HL-60 (cell line): ENCODE measurements around the gene CNRIP1.

ENCODE experiments used
- DNase-seq, 2 experiments: peaks; one replicate each; pipeline ENCODE4 v3.0.0-alpha.2; 2010 to 2020; ENCODE audit warnings: low read depth in 1 of 2, low spot score in 1 of 2
- H3K27ac ChIP-seq: fragments of 250-450 bp; sonication (Bioruptor Pico); replicated peaks from 2 replicates; pipeline ENCODE4 v1.5.1; 2020; ENCODE audit warnings: mild to moderate bottlenecking, moderate library complexity
- H3K27me3 ChIP-seq: fragments of 250-450 bp; sonication (Bioruptor Pico); 2 replicates; pipeline ENCODE4 v1.5.1; 2021; ENCODE audit warnings: mild to moderate bottlenecking, moderate library complexity; ENCODE audit not compliant: insufficient read depth, poor library complexity, severe bottlenecking
- H3K4me3 ChIP-seq: replicated peaks from 2 replicates; pipeline ENCODE4 v1.5.1; 2011; ENCODE audit warnings: mild to moderate bottlenecking, control low read depth, low read length; ENCODE audit not compliant: insufficient read depth
- CTCF ChIP-seq: IDR thresholded peaks from one replicate; pipeline ENCODE4 v1.5.1; 2011; ENCODE audit warnings: low read length, control low read depth, inconsistent platforms; ENCODE audit not compliant: insufficient read depth
- GABPA ChIP-seq: IDR thresholded peaks from 2 replicates; pipeline ENCODE4 v1.6.1; 2012; ENCODE audit warnings: low read depth
- POLR2AphosphoS5 ChIP-seq: IDR thresholded peaks from 2 replicates; pipeline ENCODE4 v1.6.1; 2012; ENCODE audit warnings: low read depth
- REST ChIP-seq: IDR thresholded peaks from 2 replicates; pipeline ENCODE4 v1.6.1; 2012; ENCODE audit warnings: low read depth; ENCODE audit not compliant: insufficient replicate concordance
- SPI1 ChIP-seq: IDR thresholded peaks from 2 replicates; pipeline ENCODE4 v1.6.1; 2012; ENCODE audit warnings: low read depth, mild to moderate bottlenecking, borderline replicate concordance
- long read RNA-seq: library from polyadenylated mRNA; unstranded; transcript quantifications from one replicate; pipeline ENCODE4 v2.0.0, GENCODE V29; 2020

CNRIP1 gene
- long read RNA-seq = 0 reads

GRCh38 chr2:68319398-68320117 lies at the start of gene CNRIP1:
CNRIP1 (minus strand) TSS chr2:68319949; CDS start chr2:68319400, 549 bp downstream.
- TF ChIP-seq SPI1 = no peak
- TF ChIP-seq REST = no peak
- no peak for TF ChIP-seq CTCF
- no peak for TF ChIP-seq POLR2AphosphoS5
- TF ChIP-seq GABPA = no peak
- Histone ChIP-seq H3K4me3 (peak within 1 kb of the TSS; percentile 53), H3K27ac (no peak within 1 kb of the TSS)

GRCh38 chr2:68369337-68369734 lies 49.6 kb upstream of the CNRIP1 start:
- no peaks in the 10 kb centered on the region for H3K27me3 ChIP-seq
- DNase-seq = no peak
- H3K4me3 ChIP-seq = no peak overlapping the region
- TF ChIP-seq CTCF = no peak
- no peak for TF ChIP-seq REST
- TF ChIP-seq SPI1 = no peak
- no peak for TF ChIP-seq GABPA
- TF ChIP-seq POLR2AphosphoS5 = no peak
- peak overlapping the region; percentile 85 for H3K27ac ChIP-seq

More at GRCh38 chr2:68319398-68320117, at the start of gene CNRIP1:
- peak in 1 of 2 experiments; percentile 13 for DNase-seq
- peaks cover 9% of the 10 kb centered on the region for H3K27me3 ChIP-seq

- peak in 1 of 2 experiments; percentile 29 for DNase-seq
- no peaks in the 10 kb centered on the region for H3K27me3 ChIP-seq
- H3K4me3 ChIP-seq = peak overlapping the region; percentile 19; the same call in 1 of the 2 replicates
- TF ChIP-seq REST = no peak
- TF ChIP-seq GABPA = no peak
- no peak for TF ChIP-seq CTCF
- TF ChIP-seq POLR2AphosphoS5 = no peak
- TF ChIP-seq SPI1 = no peak
- peak overlapping the region; percentile 85 for H3K27ac ChIP-seq
Observed at GRCh38 chr2:68368654-68369336, 49.0 kb upstream of the CNRIP1 start.
